ENCODE measurements around the gene PALS2.

The PALS2 gene

DNA sequence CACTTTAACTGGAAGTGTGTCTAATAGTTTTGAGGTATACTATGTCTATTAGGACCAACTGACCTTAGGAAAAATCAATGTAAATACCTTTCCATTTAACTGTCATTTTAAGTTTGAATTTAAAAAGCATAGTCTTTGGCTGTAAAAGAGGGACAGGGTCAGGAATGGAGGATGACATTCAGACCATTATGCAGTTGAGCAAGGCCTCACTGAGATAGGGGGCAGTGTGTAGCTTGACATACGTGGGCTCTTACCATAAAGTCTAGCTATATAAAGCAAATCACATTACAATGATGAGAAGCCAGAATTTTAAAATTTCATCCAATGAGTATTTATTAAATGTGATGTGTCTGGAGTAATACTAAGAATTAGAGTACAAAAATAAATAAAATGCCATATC is 17.9 kb downstream of the PALS2 start:
- no peak for DNase-seq

DNA sequence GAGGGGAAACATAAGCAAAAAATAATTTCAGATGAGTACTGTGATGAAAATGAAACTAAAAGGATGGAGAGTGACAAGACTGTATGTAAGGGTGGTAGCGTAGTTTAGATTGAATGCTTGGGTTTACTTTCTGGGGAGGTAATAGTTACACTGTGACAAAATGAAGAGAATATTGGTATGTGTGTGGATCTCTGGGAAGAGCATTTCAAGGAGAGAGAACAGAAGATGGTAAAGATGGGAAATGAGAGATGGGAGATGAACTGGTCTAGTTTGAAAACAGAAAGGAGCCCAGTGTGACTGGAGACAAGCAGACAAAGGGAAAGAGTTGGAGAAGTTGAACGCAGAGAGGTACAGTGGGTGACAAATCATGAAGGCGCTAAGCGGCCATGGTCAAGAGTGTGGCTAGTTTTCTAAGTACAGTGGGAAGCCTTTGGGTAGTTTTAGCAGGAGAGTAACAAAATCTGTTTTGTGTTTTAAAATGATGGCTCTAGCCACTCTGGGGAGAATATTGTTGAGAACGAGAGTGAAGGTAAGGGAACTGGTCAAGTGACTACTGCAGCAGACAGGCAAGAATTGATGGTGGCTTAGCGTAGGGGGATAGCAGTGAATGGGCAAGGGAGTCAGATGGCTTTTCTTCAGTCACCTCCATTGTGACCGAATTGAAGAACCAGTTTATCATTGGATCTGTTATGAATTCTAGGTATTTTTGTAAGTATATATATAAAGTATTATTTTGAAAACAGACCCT is 22.6 kb downstream of the PALS2 start:
- DNase-seq: no peak

DNA sequence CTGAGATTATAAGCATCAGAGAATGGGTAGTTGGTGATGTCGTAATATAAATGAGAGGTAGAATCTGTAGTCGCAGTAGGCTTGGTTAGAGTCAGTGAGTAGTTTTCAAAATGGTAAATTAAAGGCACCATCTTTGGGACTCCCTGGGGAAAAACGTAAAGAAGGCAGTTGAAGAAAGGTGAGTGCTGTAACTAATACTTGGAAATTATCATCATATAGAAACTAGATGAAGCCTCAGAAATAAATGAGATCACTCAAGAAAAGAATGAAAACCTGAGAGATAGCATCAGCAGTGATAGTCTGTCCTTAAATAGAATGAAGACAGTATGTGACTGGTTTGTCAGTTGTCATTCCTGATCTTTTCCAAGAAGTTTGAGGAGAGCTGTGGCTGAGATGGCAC is 23.8 kb downstream of the PALS2 start:
- DNase-seq: no peak

DNA sequence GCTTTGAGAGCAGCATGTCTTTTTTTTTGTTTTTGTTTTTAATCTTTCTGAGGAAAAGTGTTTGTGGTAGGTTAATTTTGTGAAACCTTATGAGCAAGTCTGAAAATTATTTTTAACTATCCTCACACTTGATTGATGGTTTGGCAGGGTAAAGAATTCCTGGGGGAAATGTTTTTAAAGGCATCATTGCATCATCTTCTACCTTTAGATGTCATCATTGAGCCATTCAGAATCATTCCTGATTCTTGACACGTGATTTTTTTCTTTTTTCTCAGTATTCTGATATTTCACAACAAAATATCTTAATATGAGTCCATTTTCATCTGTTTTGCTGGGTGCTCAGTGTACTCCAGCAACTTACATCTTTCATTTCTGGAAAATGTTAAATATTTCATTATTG is 28.3 kb downstream of the PALS2 start:
- no peak for DNase-seq

DNA sequence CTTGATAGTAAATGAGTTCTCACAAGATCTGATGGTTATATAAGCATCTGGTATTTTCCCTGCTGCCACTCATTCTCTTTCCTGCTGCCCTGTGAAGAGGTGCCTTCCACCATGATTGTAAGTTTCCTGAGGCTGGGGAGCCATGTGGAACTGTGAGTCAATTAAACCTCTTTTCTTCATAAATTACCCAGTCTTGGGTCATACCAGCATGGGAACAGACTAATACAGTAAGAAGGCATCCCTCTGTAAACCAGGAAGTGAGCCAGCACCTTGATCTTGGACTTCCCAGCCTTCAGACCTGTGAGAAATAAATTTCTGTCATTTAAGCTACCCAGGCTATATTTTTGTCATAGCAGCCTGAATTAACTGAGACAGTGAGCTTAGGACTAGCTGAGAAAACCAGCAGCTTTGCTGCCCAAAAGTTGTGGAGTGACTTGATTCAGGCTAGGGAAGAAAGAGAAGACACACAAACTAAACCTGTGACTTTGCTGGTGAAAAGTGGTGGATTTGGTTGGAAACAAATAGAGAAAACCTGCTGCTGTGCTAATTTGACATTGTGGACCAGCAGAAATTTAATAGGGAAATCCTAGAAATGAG is 29.7 kb downstream of the PALS2 start:
- DNase-seq: no peak

DNA sequence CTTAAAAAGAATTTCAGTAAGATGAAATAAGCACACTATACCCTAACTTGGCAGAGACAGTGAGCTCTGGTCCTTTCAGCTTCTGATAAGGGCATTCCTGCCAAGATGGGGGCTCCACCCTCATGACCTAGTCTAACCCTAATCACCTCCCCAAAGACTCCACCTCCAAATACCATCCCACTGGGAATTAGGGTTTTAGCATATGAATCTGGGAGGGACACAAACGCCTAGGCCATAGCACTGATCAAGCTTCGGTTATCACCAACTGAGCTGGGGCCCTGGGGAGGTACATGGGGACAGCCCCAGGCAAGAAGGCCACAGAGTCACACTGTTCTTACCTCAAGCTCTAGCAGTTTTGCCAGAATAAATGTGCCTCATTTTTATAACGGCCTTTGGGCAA is 31.4 kb downstream of the PALS2 start:
- no peak for DNase-seq

- no peak for DNase-seq
These were observed 35.3 kb downstream of the PALS2 start for GRCh38 chr7:24608504-24608903.

DNA sequence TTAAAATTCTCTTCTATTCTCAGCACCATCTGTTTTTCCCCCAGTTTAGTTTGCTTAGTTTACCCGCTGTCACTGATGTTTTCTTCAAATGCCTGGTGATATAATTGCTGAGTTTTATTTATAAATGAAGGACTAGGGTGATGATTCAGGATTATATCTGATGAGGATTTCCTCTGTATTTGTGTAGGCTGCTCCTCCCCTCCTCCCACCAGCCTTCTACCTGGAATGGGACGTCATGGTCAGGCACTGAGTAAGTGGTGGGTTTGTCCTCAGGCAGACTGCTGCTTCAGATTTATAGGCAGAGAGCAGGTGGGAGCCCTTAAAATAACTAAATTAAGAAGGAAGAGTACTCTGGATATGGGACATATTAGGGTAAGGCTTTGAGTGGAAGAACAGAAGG is 35.8 kb downstream of the PALS2 start:
- no peak for DNase-seq

GRCh38 chr7:24609570-24609969 is 36.3 kb downstream of the PALS2 start:
- no peak for DNase-seq

- no peak for DNase-seq
These were observed 37.9 kb downstream of the PALS2 start for GRCh38 chr7:24611130-24611529.

DNA sequence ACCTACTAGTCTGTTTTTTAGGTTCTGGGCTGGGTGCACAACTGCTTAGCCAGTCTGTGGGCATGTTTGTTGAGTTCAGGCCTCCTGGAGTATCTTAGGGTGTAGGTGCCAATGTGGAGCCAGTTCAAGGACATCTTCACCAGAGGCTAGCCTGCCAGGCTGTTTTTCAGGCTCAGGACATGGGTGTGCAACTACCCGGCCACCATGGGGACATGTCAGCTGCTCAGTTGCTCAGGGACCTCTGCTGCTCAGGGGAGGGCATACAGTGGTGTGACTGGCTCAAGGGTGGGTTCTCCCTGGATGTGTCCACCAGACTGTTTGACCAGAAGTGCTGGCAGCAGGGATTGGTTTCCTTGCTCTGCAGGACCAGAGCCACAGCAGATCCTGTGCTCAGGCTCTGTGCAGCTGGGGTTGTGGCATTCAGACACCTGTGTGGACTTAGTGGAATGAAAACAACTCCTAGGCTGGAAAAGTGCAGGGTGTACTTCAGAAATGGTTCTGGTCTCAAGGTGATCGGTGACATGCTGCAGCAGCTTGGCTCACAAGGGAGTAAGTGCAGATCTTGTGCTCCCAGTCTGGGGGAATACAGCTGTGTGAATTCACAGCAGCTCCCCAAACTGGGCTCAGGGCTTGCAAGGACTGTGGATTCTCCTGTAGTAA is 44.8 kb downstream of the PALS2 start:
- DNase-seq: no peak

- no peak for DNase-seq
These were observed 46.7 kb downstream of the PALS2 start for GRCh38 chr7:24619978-24620377.

DNA sequence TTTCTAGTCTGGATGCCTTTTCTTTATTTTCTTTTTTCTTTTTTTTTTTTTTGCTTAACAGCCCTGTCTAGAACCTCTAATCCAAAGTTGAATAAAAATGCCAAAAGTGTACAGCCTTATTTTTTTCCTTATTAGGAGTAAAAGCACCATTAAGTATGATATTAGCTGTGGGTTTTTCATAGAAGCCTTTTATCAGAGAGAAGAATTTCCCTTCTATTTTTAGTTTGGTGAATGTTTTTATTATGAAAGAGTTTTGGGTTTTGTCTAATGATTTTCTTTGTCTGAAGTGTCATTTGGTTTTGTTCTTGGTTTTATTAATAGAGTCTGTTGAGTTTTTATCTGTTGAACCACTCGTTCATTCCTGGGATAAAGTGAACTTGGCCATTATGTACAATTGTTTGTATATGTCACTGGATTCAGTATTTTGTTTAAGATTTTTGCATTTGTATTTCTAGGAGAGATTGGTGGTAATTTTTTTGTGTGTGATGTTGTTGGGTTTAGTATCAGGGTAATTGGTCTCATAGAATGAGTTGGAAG is 49.5 kb downstream of the PALS2 start:
- no peak for DNase-seq

All from NCI-H1105 (cell line).